GM13976 (cell line): ENCODE measurements around the gene DBR1.

Experiments used
- DNase-seq: peaks from one replicate; pipeline ENCODE4 v3.0.0; 2012; ENCODE audit warnings: low spot score
- CTCF ChIP-seq: IDR thresholded peaks from 2 replicates; pipeline ENCODE4 v1.5.1; 2012; ENCODE audit warnings: borderline replicate concordance, mild to moderate bottlenecking; ENCODE audit not compliant: insufficient read depth; ENCODE audit errors: extremely low read depth, missing control alignments, control extremely low read depth
- in situ Hi-C: fragments of 300-500 bp; cut with MboI; formaldehyde crosslinking; loops from one replicate; pipeline ENCODE4 v1.12.0; 2022; ENCODE audit warnings: low sequenced_read_pairs, mixed read lengths, inconsistent platforms; ENCODE audit not compliant: unreplicated experiment

Gene DBR1

GRCh38 chr3:138114988-138115971, 59.4 kb downstream of the DBR1 start, which contains the start of gene DZIP1L:
Gene DZIP1L, minus strand, starts transcription at chr3:138115608. Its CDS starts 11,637 bp downstream, at chr3:138103971.
- peak; percentile 62 for TF ChIP-seq CTCF
- peak; percentile 84 for DNase-seq
- in situ Hi-C loops = loop anchor here (5.0 kb wide), 1 partner anchor 48 kb away; no protein-coding TSS in a partner anchor

GRCh38 chr3:138114431-138114918, 60.2 kb downstream of the DBR1 start:
- no peak for DNase-seq
- in situ Hi-C loops = no loop called here
- TF ChIP-seq CTCF = no peak

GRCh38 chr3:138113326-138113725, 61.4 kb downstream of the DBR1 start:
- no peak for TF ChIP-seq CTCF
- DNase-seq = no peak
- in situ Hi-C loops = no loop called here

GRCh38 chr3:138112362-138112761, 62.4 kb downstream of the DBR1 start:
- TF ChIP-seq CTCF = no peak
- no peak for DNase-seq
- in situ Hi-C loops = no loop called here
